PC-3 (cell line): Measurements from ENCODE around the gene LRRC63. TPM values are rescaled to one million over a fixed set of nuclear protein-coding genes. Genes with fewer than 3 reads are reported as not detected.

Experiments
- ATAC-seq: fragments of 200-7000 bp; cut with Tn5 transposase; 2 replicates; pipeline ENCODE4 v1.9.1; 2020; ENCODE audit warnings: mild to moderate bottlenecking, moderate library complexity
- BruUV-seq: library from RNA; stranded (reverse); fragments of 400-500 nt; replicated peaks from 2 replicates; lab custom pipeline; 2021; lab: Mats Ljungman, UMichigan
- CTCF ChIA-PET: fragments of 300-600 bp; sonication (Branson Sonifier 250); formaldehyde crosslinking; loops from one replicate; lab custom pipeline; 2022; ENCODE audit warnings: antibody characterized with exemption; lab: Charles Lee
- POLR2A ChIA-PET: fragments of 300-600 bp; sonication (Branson Sonifier 250); formaldehyde crosslinking; loops from one replicate; lab custom pipeline; 2022; ENCODE audit warnings: antibody characterized with exemption; ENCODE audit not compliant: unreplicated experiment; lab: Charles Lee
- DNase-seq: peaks from one replicate; pipeline ENCODE4 v3.0.0-alpha.2; 2015
- H2AFZ ChIP-seq: fragments of 300-600 bp; sonication (generic); 2 replicates; pipeline ENCODE4 v1.6.0; 2016; ENCODE audit warnings: antibody characterized with exemption, low read length
- H3F3A ChIP-seq: fragments of 300-600 bp; sonication (generic); one replicate; pipeline ENCODE4 v1.6.0; 2017; ENCODE audit warnings: antibody characterized with exemption, low read length, control low read depth, mild to moderate bottlenecking; ENCODE audit not compliant: unreplicated experiment
- H3K27ac ChIP-seq: fragments of 300-600 bp; sonication (generic); 2 replicates; pipeline ENCODE4 v1.5.1; 2016; ENCODE audit warnings: mild to moderate bottlenecking, low read length
- H3K27me3 ChIP-seq: fragments of 300-600 bp; sonication (generic); 2 replicates; pipeline ENCODE4 v1.6.1; 2016; ENCODE audit warnings: low read length, mixed read lengths
- H3K36me3 ChIP-seq: fragments of 300-600 bp; sonication (generic); 2 replicates; pipeline ENCODE4 v1.6.1; 2016; ENCODE audit warnings: low read depth, mixed run types, low read length, mixed read lengths
- H3K4me1 ChIP-seq: fragments of 300-600 bp; sonication (generic); 2 replicates; pipeline ENCODE4 v1.5.1; 2016; ENCODE audit warnings: low read length; ENCODE audit not compliant: insufficient read depth
- H3K4me2 ChIP-seq: fragments of 300-600 bp; sonication (generic); 2 replicates; pipeline ENCODE4 v1.6.0; 2016; ENCODE audit warnings: low read length
- H3K4me3 ChIP-seq: fragments of 300-600 bp; sonication (generic); 2 replicates; pipeline ENCODE4 v1.5.1; 2016; ENCODE audit warnings: mild to moderate bottlenecking, low read length, mixed read lengths
- H3K79me2 ChIP-seq: fragments of 300-600 bp; sonication (generic); 2 replicates; pipeline ENCODE4 v1.6.1; 2017; ENCODE audit warnings: low read length, mixed read lengths
- H3K9ac ChIP-seq: fragments of 300-600 bp; sonication (generic); 2 replicates; pipeline ENCODE4 v1.6.0; 2016; ENCODE audit warnings: mild to moderate bottlenecking, low read length
- H3K9me2 ChIP-seq: fragments of 300-600 bp; sonication (generic); replicated peaks from 2 replicates; pipeline ENCODE4 v1.6.1; 2016; ENCODE audit warnings: mixed run types, low read length, mixed read lengths
- H3K9me3 ChIP-seq: fragments of 300-600 bp; sonication (generic); 2 replicates; pipeline ENCODE4 v1.6.1; 2016; ENCODE audit warnings: low read length, mixed read lengths
- H4K20me1 ChIP-seq: fragments of 300-600 bp; sonication (generic); 2 replicates; pipeline ENCODE4 v1.6.1; 2016; ENCODE audit warnings: low read length, mixed read lengths
- CTCF ChIP-seq: fragments of 300-600 bp; sonication (generic); conservative IDR thresholded peaks from 2 replicates; pipeline ENCODE4 v1.5.1; 2017; ENCODE audit warnings: antibody characterized with exemption, low read depth, mild to moderate bottlenecking, low read length
- EZH2 ChIP-seq: fragments of 300-600 bp; sonication (generic); IDR thresholded peaks from one replicate; pipeline ENCODE4 v1.6.1; 2017; ENCODE audit warnings: antibody characterized with exemption, mild to moderate bottlenecking, low read length; ENCODE audit not compliant: unreplicated experiment
- EZH2phosphoT487 ChIP-seq: fragments of 300-600 bp; sonication (generic); IDR thresholded peaks from 2 replicates; pipeline ENCODE4 v1.6.1; 2018; ENCODE audit warnings: mild to moderate bottlenecking, antibody characterized with exemption, low read length, borderline replicate concordance
- intact Hi-C: fragments of 100-400 bp; cut with micrococcal nuclease; formaldehyde crosslinking; loops from 2 replicates; pipeline ENCODE4 v1.9.0; 2023
- total RNA-seq: library from RNA; depleted of rRNA; stranded (reverse); fragments of >200 nt; gene quantifications from 2 replicates; pipeline ENCODE4 v1.2.3, GENCODE V29; 2014

LRRC63 gene
- total RNA-seq, 1 experiment from 2014 or later, result 0.26 TPM

- Histone ChIP-seq H3K9me3 (no peaks in the 10 kb centered on the region), H3K27me3 (0 out of 2 replicates have a peak, but pooled peaks cover 2% of the 10 kb centered on the region), H3K9ac (no peak overlapping the region), H3K9me2 (no peaks in the 10 kb centered on the region), H3K27ac (no peak overlapping the region), H3F3A (no peaks in the 10 kb centered on the region), H3K36me3 (no peaks in the 10 kb centered on the region), H4K20me1 (no peaks in the 10 kb centered on the region), H3K4me3 (no peak overlapping the region), H3K79me2 (no peaks in the 10 kb centered on the region), H3K4me1 (no peaks in the 10 kb centered on the region), H2AFZ (no peak overlapping the region), H3K4me2 (no peak overlapping the region)
- ATAC-seq (no peak), DNase-seq (no peak)
- intact Hi-C loops, result loop anchor here (5.0 kb wide), 2 partner anchors 153 to 508 kb away; no protein-coding TSS in a partner anchor
- no TSS peak for BruUV-seq
- TF ChIP-seq EZH2, result no peak
- no peak for TF ChIP-seq CTCF
- no peak for TF ChIP-seq EZH2phosphoT487
- POLR2A ChIA-PET, result no interaction called here
- CTCF ChIA-PET, result no interaction called here
Observed at GRCh38 chr13:46315491-46316075, 103.9 kb downstream of the LRRC63 start.

GRCh38 chr13:46317120-46317519 lies 105.4 kb downstream of the LRRC63 start:
- TF ChIP-seq EZH2phosphoT487 (no peak), EZH2 (no peak), CTCF (peak; percentile 21; the same call in 1 of the 2 replicates)
- ChIA-PET CTCF (interaction anchor here (0.7 kb wide), 1 partner anchor 162 kb away, joined by 3 read pairs; no protein-coding TSS in a partner anchor), POLR2A (no interaction called here)
- DNase-seq (no peak), ATAC-seq (no peak)
- no peaks in the 10 kb centered on the region for H3K4me1 ChIP-seq
- H3K9me2 ChIP-seq, result no peaks in the 10 kb centered on the region
- no peak overlapping the region for H3K4me3 ChIP-seq
- H3K27me3 ChIP-seq, result 0 out of 2 replicates have a peak, but pooled peaks cover 2% of the 10 kb centered on the region
- H3F3A ChIP-seq, result no peaks in the 10 kb centered on the region
- H3K36me3 ChIP-seq, result no peaks in the 10 kb centered on the region
- intact Hi-C loops, result loop anchor here (1.0 to 5.0 kb wide), 3 partner anchors 155 to 510 kb away; no protein-coding TSS in a partner anchor
- H3K4me2 ChIP-seq, result no peak overlapping the region
- no peak overlapping the region for H2AFZ ChIP-seq
- no peaks in the 10 kb centered on the region for H3K79me2 ChIP-seq
- H3K9ac ChIP-seq, result no peak overlapping the region
- BruUV-seq, result no TSS peak
- H4K20me1 ChIP-seq, result no peaks in the 10 kb centered on the region
- H3K27ac ChIP-seq, result no peak overlapping the region
- H3K9me3 ChIP-seq, result no peaks in the 10 kb centered on the region

- no TSS peak for BruUV-seq
- H3K27ac ChIP-seq, result no peak overlapping the region
- ATAC-seq, result no peak
- no peaks in the 10 kb centered on the region for H4K20me1 ChIP-seq
- H3F3A ChIP-seq, result no peaks in the 10 kb centered on the region
- H3K9ac ChIP-seq, result no peak overlapping the region
- no peaks in the 10 kb centered on the region for H3K36me3 ChIP-seq
- 0 out of 2 replicates have a peak, but pooled peaks cover 2% of the 10 kb centered on the region for H3K27me3 ChIP-seq
- no peaks in the 10 kb centered on the region for H3K9me2 ChIP-seq
- CTCF ChIA-PET, result no interaction called here
- H3K79me2 ChIP-seq, result no peaks in the 10 kb centered on the region
- no peak overlapping the region for H2AFZ ChIP-seq
- POLR2A ChIA-PET, result no interaction called here
- DNase-seq, result no peak
- no peak overlapping the region for H3K4me3 ChIP-seq
- TF ChIP-seq EZH2 (no peak), CTCF (no peak), EZH2phosphoT487 (no peak)
- intact Hi-C loops, result loop anchor here (5.0 kb wide), 2 partner anchors 157 to 512 kb away; no protein-coding TSS in a partner anchor
- no peaks in the 10 kb centered on the region for H3K9me3 ChIP-seq
- no peaks in the 10 kb centered on the region for H3K4me1 ChIP-seq
- H3K4me2 ChIP-seq, result no peak overlapping the region
Observed at GRCh38 chr13:46318986-46319385, 107.3 kb downstream of the LRRC63 start.
